GM18511 (cell line): ENCODE data around the gene IGLON5.

Experiments used
- ATAC-seq: cut with Tn5 transposase; IDR thresholded peaks from one replicate; pipeline ENCODE4 v1.9.1; 2021; ENCODE audit warnings: mild to moderate bottlenecking, moderate library complexity; ENCODE audit not compliant: unreplicated experiment

Gene IGLON5

DNA sequence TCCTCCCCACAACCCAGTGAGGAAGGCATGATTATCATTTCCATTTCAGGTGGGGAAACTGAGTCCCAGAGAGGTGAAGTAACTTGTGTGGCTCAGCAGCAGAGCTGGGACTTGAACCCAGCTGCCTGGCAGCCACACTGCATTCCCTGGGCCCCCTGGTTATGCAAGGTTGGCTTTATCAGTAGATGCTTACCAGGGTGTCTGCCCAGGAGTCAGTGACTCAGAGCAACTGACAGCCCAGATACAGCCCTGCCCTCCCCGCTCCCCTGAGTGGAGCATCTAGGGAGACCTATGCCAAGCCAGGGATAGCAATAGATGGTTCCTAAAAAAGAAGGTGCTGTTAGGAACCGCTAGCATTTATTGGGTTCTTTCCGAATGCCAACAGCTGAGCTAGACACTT is 5.9 kb downstream of the IGLON5 start:
- no peak for ATAC-seq

DNA sequence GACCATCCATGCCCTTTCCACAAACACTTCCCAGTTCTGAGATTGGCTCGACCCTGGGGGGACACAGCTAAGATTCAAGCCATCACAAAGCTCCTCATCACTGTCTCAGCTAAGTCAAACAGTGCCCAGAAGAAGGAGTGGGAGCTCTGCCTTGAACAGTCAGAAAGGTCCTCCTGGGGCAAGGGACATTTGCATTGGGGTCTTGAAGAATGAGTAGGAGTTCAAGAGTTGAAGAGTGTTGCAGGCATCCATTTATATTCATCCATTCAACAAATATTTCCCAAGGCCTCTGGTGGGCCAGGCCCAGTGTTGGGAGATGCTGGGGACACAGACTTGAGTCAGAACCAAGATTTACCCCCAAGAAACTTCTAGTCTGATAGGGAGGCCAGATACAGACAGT is 6.5 kb downstream of the IGLON5 start:
- no peak for ATAC-seq

DNA sequence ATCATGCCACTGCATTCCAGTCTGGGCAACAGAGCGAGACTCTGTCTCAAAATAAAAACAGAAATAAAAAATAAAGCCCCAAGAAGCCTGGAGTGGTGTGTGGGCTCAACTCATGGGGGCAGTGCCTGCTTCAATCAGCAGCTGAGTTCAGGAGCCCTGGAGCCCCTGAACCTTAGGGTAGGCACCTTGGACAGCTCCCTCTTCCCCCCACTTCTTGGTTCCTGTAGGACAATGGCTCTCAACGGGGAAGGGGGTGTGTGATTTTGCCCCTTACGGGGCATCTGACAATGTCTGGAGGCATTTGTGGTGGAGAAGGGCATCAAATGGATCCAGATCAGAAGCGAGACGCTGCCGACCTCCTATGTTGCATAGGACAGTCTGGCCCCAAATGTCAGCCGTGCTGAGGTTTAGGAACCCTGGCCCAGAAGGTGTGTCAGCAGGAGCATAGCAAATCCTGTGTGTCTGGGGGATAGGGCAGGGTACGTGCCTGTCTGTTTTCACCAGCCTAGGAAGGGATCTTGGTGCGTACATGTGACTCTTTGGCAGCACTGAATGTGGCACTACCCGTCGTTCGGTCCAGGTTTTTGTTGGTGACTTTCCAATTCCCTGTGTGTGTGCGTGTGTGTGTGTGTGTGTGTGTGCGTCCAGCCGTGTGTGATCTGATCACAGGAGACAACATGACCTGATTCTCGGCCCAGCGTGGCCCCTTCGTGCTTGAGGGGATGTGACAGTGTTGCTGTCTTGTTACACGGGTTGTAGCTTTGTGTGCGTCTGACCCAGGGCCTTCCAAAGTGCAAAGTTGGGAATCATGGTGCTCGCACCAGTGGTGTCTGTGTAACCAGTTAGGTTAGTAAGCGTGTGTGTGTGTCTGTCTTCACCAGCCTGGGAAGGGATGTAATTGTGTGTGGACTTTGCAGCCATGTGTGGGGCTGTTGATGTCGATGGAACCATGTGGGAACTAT is 7.5 kb downstream of the IGLON5 start:
- ATAC-seq, result no peak

DNA sequence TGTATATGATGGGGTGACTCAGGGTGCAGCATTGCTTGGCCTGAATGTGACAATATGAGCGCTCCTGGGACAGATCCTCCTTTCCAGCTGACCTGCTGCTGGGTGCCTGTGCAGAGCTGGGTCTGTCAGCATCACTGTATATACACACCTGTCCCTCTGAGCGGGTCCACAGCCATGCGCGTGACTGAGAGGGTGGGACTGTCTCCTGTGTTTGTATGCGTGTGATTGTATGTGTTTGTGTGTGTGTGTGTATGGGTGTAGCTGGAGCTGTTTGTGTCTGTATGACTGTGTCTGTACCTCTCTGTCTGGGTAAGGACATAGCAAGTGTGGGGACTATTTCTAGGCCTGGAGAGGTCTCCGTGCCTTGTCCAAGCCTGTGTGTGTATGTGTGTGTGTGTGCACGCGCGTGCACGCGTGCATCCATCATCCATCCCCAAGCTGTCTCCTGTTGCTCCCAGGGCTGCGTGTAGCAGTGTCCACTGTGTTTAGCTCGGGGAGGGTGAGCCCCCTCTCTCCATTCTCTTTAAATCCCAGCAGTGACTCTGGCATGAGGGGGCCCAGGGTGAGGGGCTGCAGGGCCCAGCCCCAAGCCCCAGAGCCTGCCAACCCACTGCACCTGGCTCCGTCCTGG is 8.3 kb downstream of the IGLON5 start:
- ATAC-seq, result no peak

DNA sequence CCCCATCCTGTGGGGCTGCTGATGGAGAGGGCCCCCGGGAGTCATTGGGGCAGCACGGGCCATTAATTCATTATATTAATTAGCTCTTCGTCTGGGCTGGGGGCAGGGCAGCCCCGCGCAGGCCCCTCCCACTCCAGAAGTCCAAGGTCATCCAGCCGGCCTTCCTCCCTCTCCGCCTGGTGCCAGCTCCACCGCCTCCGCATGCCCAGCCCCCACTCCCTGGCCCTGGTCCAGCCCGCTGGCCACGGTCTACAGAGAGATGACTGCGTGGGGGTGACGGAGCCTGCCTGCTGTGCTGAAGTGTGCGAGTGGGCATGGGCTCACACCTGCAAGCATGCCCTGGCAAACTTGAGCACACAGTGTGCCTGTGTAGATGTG is 8.8 kb downstream of the IGLON5 start:
- ATAC-seq, result no peak

DNA sequence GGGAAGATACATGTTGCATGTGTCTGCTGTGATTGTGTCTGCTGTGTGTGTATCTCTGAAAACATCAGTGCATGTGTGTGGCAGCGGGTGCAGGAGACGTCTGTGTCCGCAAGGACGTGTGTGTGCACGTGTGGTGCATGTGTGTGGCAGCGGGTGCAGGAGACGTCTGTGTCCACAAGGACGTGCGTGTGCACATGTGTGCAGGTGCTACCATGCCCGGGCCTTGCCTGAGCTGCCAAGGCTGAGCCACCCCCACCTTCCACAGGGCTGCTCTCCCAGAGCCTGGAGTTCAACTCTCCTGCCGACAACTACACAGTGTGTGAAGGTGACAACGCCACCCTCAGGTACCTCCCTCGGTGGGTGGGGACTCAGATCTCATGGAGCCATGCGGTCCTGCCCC is 10.4 kb downstream of the IGLON5 start:
- ATAC-seq, result no peak

DNA sequence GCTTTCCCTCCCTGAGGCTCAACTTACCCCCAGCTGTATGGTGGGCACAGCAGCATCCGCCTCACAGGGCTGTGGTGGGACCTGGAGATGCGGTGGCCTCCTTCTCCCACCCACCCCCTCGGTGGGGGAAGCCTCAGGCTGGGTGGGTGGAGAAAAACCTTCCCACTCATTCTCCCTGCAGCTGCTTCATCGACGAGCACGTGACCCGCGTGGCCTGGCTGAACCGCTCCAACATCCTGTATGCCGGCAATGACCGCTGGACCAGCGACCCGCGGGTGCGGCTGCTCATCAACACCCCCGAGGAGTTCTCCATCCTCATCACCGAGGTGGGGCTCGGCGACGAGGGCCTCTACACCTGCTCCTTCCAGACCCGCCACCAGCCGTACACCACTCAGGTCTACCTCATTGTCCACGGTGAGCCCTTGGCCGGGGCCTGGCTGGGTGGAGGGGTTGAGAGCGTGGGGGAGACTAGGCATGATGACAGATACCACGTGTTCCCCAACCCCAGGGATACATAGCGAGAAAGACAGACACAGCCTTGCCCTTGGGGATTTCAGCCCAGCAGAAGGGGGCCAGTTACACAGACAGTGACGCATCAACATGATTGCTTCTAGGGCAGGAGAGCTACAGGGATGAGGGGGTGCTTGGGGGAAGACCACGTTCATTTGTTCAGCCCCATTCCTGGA is 12.2 kb downstream of the IGLON5 start:
- no peak for ATAC-seq

DNA sequence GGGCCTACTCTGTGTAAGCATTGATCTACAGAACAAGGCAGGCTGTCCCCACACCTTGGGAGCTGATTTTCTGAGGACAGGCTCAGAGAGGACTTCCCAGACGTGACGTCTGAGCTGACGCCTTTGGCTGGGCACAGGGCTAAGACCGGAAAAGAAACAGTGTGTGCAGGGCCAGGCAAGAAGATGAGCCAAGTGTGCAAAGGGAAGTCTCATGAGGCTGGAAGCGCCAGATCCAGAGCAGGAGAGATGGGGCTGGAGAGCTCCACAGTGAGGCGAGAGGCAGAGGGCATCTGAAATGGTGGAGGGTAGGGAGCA is 12.7 kb downstream of the IGLON5 start:
- no peak for ATAC-seq

DNA sequence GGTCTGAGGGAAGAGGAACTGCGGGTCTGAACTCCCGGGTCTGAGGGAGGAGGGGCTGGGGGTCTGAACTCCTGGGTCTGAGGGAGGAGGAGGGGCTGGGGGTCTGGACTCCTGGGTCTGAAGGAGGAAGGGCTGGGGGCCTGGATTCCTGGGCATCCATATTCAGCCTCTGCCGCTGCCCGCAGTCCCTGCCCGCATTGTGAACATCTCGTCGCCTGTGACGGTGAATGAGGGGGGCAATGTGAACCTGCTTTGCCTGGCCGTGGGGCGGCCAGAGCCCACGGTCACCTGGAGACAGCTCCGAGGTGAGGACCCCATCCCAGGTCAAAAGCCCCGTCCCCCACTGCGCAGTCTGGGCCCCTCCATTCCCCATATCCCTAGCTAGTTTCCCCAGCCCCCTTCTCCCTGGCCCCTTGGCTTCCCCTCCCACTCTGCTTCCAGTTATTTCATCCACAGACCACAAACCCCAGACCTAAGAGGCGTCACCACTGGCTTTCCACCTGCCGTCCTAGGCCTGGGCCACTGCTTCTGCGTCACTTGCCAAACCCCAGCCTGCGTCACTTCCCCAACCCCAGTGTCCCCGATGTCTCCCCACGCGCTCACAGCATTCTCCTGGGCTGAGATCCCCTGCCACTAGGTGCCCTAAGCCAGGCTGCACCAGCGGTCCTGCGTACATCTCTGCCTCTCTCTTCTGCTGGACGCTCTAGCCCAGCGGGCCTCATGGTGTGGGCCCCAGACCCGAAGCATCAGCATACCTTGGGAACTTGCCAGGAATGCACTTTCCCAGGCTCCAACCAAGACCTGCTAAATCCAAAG is 13.9 kb downstream of the IGLON5 start:
- no peak for ATAC-seq

DNA sequence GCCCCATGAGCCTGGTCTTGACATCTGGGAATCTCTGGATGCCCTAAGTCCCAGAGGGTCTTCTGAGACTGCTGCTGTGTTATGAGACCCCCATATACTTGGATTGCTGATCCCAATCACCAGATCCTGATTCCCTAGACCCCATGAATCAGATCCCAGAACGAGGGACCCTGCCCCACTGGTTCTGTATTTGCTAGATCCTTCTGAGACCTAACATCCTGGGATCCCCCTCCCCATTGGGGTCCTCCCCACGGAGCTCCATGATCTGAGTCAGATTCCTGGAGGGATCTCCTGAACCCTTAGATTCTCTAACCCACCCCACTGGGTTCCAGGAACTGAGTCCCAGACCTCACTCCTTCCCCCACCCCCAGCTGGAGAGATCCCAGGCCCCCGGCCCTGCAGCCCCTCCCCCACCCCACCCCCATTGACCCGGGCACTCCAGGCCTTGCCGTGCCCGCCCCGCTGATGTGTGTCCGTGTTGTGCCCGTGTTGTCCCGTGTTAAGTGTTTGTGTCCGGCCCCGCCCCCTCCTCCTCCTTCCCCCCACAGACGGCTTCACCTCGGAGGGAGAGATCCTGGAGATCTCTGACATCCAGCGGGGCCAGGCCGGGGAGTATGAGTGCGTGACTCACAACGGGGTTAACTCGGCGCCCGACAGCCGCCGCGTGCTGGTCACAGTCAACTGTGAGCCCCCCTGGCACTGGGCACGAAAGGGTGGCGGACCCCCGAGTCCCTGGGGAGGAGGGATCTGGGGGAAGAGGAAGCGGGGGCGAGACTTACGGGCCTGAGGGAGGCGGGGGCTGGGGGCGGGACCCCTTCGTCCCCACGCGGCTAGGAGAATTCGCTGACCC is 15.0 kb downstream of the IGLON5 start:
- no peak for ATAC-seq

DNA sequence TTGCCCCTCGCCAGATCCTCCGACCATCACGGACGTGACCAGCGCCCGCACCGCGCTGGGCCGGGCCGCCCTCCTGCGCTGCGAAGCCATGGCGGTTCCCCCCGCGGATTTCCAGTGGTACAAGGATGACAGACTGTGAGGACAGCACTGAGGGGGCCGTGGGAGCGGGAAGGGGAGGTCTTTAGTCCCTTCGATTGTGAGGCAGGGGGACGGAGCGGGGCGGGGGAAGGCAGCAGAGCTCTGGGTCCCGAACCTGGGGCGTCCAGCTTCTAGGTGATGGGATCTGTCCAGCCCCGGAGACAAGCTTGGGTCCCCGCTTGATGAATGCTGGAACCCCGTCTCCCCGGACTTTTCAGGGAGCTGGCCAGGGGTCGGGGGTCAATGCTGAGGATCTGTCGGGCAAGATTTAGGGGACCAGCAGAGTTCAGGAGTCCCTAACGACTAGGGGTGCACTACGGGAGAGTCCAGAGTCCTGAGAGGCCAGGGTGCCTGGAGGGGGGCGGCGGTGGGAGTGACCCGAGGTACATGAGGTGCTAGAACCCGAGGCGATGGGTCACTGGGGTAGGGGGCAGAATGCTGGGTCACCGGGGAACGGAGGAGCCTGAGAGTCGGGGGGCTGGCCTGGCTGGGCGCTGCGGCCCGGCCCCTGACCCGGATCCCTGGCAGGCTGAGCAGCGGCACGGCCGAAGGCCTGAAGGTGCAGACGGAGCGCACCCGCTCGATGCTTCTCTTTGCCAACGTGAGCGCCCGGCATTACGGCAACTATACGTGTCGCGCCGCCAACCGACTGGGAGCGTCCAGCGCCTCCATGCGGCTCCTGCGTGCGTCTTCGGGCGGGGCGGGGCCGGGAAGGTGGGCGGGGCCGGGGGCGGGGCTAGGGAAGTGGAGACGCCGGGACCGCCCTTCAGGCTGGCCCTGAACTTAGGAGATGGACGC is 15.9 kb downstream of the IGLON5 start:
- ATAC-seq, result no peak

DNA sequence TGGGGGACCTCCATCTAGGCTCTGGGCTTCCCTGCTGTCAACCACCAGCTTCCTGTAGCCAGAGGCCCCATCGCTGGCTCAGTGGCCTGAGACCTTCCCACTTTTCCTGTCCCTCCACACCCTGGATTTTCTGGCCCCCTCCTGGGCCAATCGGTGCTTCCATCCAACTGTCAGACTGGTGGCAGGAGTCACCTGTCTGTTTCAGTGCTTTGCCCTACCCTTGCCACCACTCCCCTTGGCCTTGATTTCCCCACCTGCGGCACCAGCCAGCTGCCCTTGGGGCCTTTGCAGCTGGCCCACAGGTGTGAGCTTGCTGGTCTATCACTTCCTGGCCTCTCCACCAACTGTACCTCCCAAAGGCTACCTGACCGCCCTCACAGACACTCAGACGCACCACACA is 18.0 kb downstream of the IGLON5 start:
- ATAC-seq, result no peak

DNA sequence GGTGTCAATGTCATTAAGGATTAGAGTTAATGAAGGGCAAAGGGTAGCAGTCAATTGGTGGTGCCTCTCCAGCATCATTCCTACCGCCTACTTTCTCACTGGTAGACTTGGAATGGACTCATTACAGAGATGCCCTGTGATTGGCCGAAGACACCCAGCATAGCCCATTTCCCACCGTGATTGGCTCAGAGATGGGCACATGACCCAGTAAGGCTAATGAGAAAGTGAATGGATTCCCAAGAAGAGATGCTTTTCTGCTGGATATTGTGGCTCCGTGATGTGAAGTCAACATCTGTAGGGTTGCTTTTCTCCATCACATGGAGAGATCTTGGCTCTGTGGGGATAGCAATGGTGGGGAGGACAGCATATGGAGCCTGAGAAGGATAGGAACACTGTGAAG is 18.9 kb downstream of the IGLON5 start:
- no peak for ATAC-seq

DNA sequence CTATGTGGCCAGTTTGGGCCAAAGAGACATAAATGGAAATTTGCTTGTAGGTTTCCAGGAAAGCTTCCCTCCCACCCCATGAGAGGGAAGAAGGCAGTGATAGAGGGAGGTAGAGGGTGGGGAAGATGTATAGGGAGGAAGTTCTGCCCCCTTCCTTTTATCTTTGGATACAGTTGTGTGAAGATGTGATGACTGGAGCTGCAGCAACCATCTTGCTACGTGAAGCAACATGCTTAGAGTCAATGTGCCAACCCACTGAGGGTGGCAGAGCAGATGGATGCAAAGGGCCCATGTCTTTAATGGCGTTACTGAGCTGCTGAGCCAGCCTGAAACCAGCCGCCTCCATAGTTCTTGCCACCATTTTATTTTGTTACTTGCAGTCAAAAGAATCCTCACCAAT is 19.7 kb downstream of the IGLON5 start:
- no peak for ATAC-seq

DNA sequence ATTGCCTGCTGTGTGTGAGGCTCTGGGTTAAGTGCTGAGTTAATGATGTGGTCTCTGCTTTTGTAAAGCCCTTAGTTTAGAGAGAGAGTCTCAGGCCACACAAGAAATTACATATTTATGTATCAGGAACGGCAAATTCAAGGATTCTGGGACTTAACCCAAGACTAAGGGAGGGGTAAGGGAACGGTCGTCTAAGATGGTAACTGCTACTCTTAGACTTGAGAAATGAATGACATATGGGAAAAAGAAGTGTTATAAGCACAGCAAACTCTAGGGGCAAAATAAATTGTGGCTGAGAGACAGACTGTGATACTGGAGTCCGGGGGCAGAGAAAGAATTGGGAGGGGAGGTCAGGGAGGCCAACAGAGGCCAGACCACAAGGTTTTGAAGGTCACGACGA is 20.3 kb downstream of the IGLON5 start:
- ATAC-seq, result no peak

DNA sequence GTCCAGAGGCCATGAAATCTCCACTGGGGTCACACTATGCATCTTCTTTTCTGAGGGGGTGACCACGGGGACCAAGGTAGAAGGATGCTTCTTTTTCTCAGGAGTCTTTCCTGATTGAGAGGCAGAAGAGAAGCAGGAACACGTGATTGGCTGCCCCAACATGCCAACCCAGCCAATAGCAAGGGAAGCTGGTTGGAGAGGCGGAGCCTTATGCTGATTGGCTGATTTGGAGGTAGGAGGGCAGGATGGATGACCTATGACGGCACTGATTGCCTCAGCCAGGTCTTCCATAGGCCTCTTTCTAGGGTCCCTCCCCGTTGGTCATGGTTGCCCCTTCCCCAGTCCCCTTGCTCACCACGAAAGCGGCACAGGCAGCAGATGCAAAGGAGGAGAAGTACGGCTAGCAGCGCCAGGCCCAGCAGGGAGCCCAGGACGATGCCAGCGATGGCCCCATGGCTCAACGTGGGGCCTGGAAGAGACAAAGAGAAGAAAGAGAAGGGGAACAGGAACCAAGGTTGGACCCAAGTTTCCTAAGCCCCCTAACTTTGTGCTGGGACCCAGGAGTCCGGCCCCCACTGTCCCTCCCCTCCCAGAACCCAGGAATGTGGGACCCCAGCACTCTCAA is 22.5 kb downstream of the IGLON5 start:
- no peak for ATAC-seq

DNA sequence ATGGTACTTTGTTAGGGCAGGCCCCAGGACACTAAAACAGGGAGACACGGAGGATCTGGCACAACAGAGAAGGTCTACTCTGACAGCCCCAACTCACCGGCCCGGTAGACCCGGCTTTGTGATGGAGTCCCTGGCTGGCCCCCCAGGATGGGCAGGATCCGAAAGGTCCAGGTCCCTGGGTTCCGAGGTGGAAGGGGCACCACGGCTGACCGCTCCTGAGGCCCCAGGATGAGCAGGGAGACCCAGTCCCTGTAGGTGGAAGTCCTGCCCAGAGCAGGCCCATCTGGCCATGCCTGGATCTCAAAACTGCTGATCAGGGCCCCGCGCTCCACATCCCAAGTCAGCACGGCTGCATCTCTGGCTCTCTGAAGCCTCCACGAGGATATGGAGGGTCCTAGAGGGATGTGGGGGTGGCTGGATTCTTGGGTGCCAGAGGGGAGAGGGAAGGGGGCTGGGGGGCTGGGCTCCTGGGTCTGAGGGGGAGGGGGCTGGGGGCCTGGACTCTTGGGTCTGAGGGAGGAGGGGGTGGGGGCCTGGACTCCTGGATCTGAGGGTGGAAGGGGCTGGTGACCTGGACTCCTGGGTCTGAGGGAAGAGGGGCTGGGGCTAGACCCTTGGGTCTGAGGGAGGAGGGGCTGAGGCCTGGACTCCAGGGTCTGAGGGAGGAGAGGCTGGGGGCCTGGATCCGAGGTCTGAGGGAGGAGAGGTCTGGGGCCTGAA is 25.9 kb downstream of the IGLON5 start:
- no peak for ATAC-seq
